SK-N-SH (cell line): ENCODE measurements around the gene ERVFRD-1. TPM values are rescaled to one million over a fixed set of nuclear protein-coding genes. Genes with fewer than 3 reads are reported as not detected.

Source experiments
- CTCF ChIA-PET: fragments of 300-600, 350-600 bp; formaldehyde crosslinking; extraction: SDS; loops from one replicate; lab custom pipeline; 2021; lab: Yijun Ruan, JAX
- POLR2A ChIA-PET: fragments of 350-600 bp; sonication (Branson Sonifier 250); formaldehyde crosslinking; extraction: SDS; loops from one replicate; lab custom pipeline; 2020; ENCODE audit warnings: antibody characterized with exemption, inconsistent platforms; lab: Yijun Ruan, JAX
- DNase-seq: peaks from one replicate; pipeline ENCODE4 v3.0.0; 2012
- H2AFZ ChIP-seq: fragments of 200-600 bp; sonication (generic); 2 replicates; pipeline ENCODE4 v1.8.1; 2016; ENCODE audit warnings: antibody characterized with exemption, mild to moderate bottlenecking, low read depth
- H3F3A ChIP-seq: fragments of 200-600 bp; sonication (generic); replicated peaks from 2 replicates; pipeline ENCODE3; 2016; ENCODE audit warnings: antibody characterized with exemption, mild to moderate bottlenecking; ENCODE audit not compliant: insufficient read depth
- H3K27ac ChIP-seq, 2 experiments: fragments of 200-500 bp in 1 of 2; fragments of 200-600 bp in 1 of 2; sonication (Bioruptor generic) in 1 of 2; sonication (generic), shearing (Covaris generic) in 1 of 2; 2 replicates each; pipeline versions ENCODE4 v1.5.1 to v1.6.1; 2014 to 2016; ENCODE audit warnings: low read depth in 2 of 2, inconsistent platforms in 1 of 2, low read length in 1 of 2, mild to moderate bottlenecking in 1 of 2, mixed read lengths in 1 of 2
- H3K27me3 ChIP-seq: fragments of 200-600 bp; sonication (generic), shearing (Covaris generic); 2 replicates; pipeline ENCODE4 v1.6.1; 2016; ENCODE audit warnings: mixed run types; ENCODE audit not compliant: insufficient read depth
- H3K36me3 ChIP-seq, 2 experiments: fragments of 200-500 bp in 1 of 2; fragments of 200-600 bp in 1 of 2; sonication (Bioruptor generic) in 1 of 2; sonication (generic) in 1 of 2; replicated peaks in 1 of 2; 2 replicates each; pipeline versions ENCODE3 to v1.5.1; 2014 to 2016; ENCODE audit warnings: low read length in 1 of 2, mild to moderate bottlenecking in 1 of 2; ENCODE audit not compliant: insufficient read depth in 2 of 2, control insufficient read depth in 1 of 2
- H3K4me1 ChIP-seq, 2 experiments: fragments of 200-500 bp in 1 of 2; fragments of 200-600 bp in 1 of 2; sonication (Bioruptor generic) in 1 of 2; sonication (generic), shearing (Covaris generic) in 1 of 2; 2 replicates each; pipeline versions ENCODE4 v1.5.1 to v1.6.1; 2014 to 2016; ENCODE audit warnings: low read depth in 1 of 2, low read length in 1 of 2, mixed run types in 1 of 2; ENCODE audit not compliant: insufficient read depth in 2 of 2, control insufficient read depth in 1 of 2
- H3K4me2 ChIP-seq: fragments of 200-600 bp; sonication (generic), shearing (Covaris generic); 2 replicates; pipeline ENCODE4 v1.6.1; 2017; ENCODE audit warnings: mixed run types
- H3K4me3 ChIP-seq, 2 experiments: fragments of 200-500 bp in 1 of 2; fragments of 200-600 bp in 1 of 2; sonication (Bioruptor generic) in 1 of 2; sonication (generic), shearing (Covaris generic) in 1 of 2; 2 replicates each; pipeline versions ENCODE4 v1.5.1 to v1.8.1; 2014 to 2016; ENCODE audit warnings: low read depth in 2 of 2, inconsistent platforms in 1 of 2, low read length in 1 of 2, mild to moderate bottlenecking in 1 of 2, mixed read lengths in 1 of 2, moderate library complexity in 1 of 2
- H3K79me2 ChIP-seq: fragments of 200-600 bp; sonication (generic); 2 replicates; pipeline ENCODE4 v1.8.1; 2017; ENCODE audit warnings: mild to moderate bottlenecking; ENCODE audit not compliant: insufficient read depth
- H3K9ac ChIP-seq: fragments of 200-600 bp; sonication (generic); 2 replicates; pipeline ENCODE4 v1.6.1; 2017; ENCODE audit warnings: mixed run types
- H3K9me2 ChIP-seq: fragments of 200-600 bp; sonication (generic); 2 replicates; pipeline ENCODE4 v1.6.1; 2017; ENCODE audit warnings: mixed run types
- H3K9me3 ChIP-seq: fragments of 200-600 bp; sonication (generic); 2 replicates; pipeline ENCODE4 v1.6.1; 2017; ENCODE audit warnings: mixed run types, mild to moderate bottlenecking, moderate library complexity
- H4K20me1 ChIP-seq: fragments of 200-600 bp; sonication (generic); 2 replicates; pipeline ENCODE4 v1.6.1; 2017; ENCODE audit warnings: mild to moderate bottlenecking, mixed run types; ENCODE audit not compliant: insufficient read depth
- ELF1 ChIP-seq: IDR thresholded peaks from 2 replicates; pipeline ENCODE4 v1.4.0; 2012
- FOXJ3 ChIP-seq: sonication (generic); formaldehyde crosslinking; IDR thresholded peaks from 2 replicates; pipeline ENCODE4 v1.5.1; 2020; ENCODE audit warnings: mild to moderate bottlenecking, missing genetic modification reagents
- FOXM1 ChIP-seq: IDR thresholded peaks from 2 replicates; pipeline ENCODE4 v1.4.0; 2012; ENCODE audit warnings: low read depth, mild to moderate bottlenecking
- GATA2 ChIP-seq: sonication (generic); formaldehyde crosslinking; IDR thresholded peaks from 2 replicates; pipeline ENCODE4 v1.5.0; 2020; ENCODE audit warnings: mild to moderate bottlenecking, missing genetic modification reagents
- IRF3 ChIP-seq: fragments of 150-350 bp; IDR thresholded peaks from 2 replicates; pipeline ENCODE4 v1.6.1; 2016; ENCODE audit warnings: mild to moderate bottlenecking, low read depth, low read length
- MAX ChIP-seq: IDR thresholded peaks from 2 replicates; pipeline ENCODE4 v1.4.0; 2012; ENCODE audit warnings: low read depth
- MEF2A ChIP-seq: IDR thresholded peaks from 2 replicates; pipeline ENCODE4 v1.4.0; 2012; ENCODE audit warnings: low read depth, borderline replicate concordance
- PBX3 ChIP-seq: IDR thresholded peaks from 2 replicates; pipeline ENCODE4; 2012
- RAD21 ChIP-seq: IDR thresholded peaks from 2 replicates; pipeline ENCODE4 v1.6.1; 2012; ENCODE audit warnings: mild to moderate bottlenecking, low read length
- RFX5 ChIP-seq: IDR thresholded peaks from 2 replicates; pipeline ENCODE4 v1.6.1; 2012; ENCODE audit warnings: mild to moderate bottlenecking, improper control_type of control experiment, low read length
- TCF12 ChIP-seq: IDR thresholded peaks from 2 replicates; pipeline ENCODE4 v1.4.0; 2012
- USF1 ChIP-seq: IDR thresholded peaks from 2 replicates; pipeline ENCODE4 v1.4.0; 2012; ENCODE audit warnings: low read depth, borderline replicate concordance
- WGBS: methylation state at CpG from one replicate; pipeline ENCODE4 v1.1.6; 2017; ENCODE audit warnings: low lambda C conversion rate; 5-methylcytosine and 5-hydroxymethylcytosine counted together
- polyA plus RNA-seq, 3 experiments: library from polyadenylated mRNA; depleted of rRNA; stranded (reverse); fragments of >200 nt; gene quantifications; 2 replicates each; pipeline ENCODE4 v1.2.3, GENCODE V29; 2012

Gene ERVFRD-1
- polyA plus RNA-seq, 1 of the 3 experiments (the other 2 are of a cell fraction) = not detected

GRCh38 chr6:11113038-11113437 is 1.5 kb upstream of the ERVFRD-1 start:
- no peaks in the 10 kb centered on the region for H3K9me3 ChIP-seq
- H3K9me2 ChIP-seq = no peaks in the 10 kb centered on the region
- H3K4me2 ChIP-seq = no peak overlapping the region
- peaks cover 0 to 6% of the 10 kb centered on the region in 2 experiments; a peak in 1 of 4 replicates for H3K4me1 ChIP-seq
- H3K9ac ChIP-seq = no peak overlapping the region
- H2AFZ ChIP-seq = no peak overlapping the region
- no peak for DNase-seq
- peaks cover 0 to 3% of the 10 kb centered on the region in 2 experiments for H3K36me3 ChIP-seq
- H3K27me3 ChIP-seq = no peaks in the 10 kb centered on the region
- POLR2A ChIA-PET = no interaction called here
- no peak for TF ChIP-seq RFX5
- no peak for TF ChIP-seq ELF1
- no peak for TF ChIP-seq FOXJ3 (CRISPR knock-in tag)
- TF ChIP-seq MEF2A = no peak
- no peak for TF ChIP-seq IRF3
- no peak for TF ChIP-seq MAX
- TF ChIP-seq FOXM1 = no peak
- H3K27ac ChIP-seq = no peak overlapping the region
- 0 out of 2 replicates have a peak, but pooled peaks cover 9% of the 10 kb centered on the region for H4K20me1 ChIP-seq
- CTCF ChIA-PET = interaction anchor here (0.8 kb wide), 1 partner anchor 16 kb away, joined by 3 read pairs; no protein-coding TSS in a partner anchor
- H3F3A ChIP-seq = no peaks in the 10 kb centered on the region
- H3K79me2 ChIP-seq = peaks cover 77% of the 10 kb centered on the region
- no peak overlapping the region for H3K4me3 ChIP-seq
- 97% methylated on average over 4 of the region's 4 CpGs for WGBS

GRCh38 chr6:11111769-11112437 is 378 bp upstream of the ERVFRD-1 start:
- no peak for DNase-seq
- H3K4me2 ChIP-seq = no peak overlapping the region
- no peak overlapping the region for H3K27ac ChIP-seq
- H3K9ac ChIP-seq = no peak overlapping the region
- H3K4me1 ChIP-seq = peaks cover 0 to 6% of the 10 kb centered on the region in 2 experiments; a peak in 1 of 4 replicates
- H3K27me3 ChIP-seq = no peaks in the 10 kb centered on the region
- CTCF ChIA-PET = interaction anchor here (1.2 kb wide), 1 partner anchor 43 kb away, joined by 4 read pairs; no protein-coding TSS in a partner anchor
- no peaks in the 10 kb centered on the region for H3K9me3 ChIP-seq
- H2AFZ ChIP-seq = no peak overlapping the region
- POLR2A ChIA-PET = interaction anchor here (0.6 kb wide), 1 partner anchor 41 kb away, joined by 3 read pairs; no protein-coding TSS in a partner anchor
- WGBS = 95% methylated on average over 9 of the region's 9 CpGs
- TF ChIP-seq TCF12 (no peak), GATA2 (CRISPR knock-in tag) (no peak), USF1 (no peak), RAD21 (no peak), IRF3 (no peak), PBX3 (no peak)
- H3F3A ChIP-seq = no peaks in the 10 kb centered on the region
- H3K9me2 ChIP-seq = no peaks in the 10 kb centered on the region
- H3K4me3 ChIP-seq = no peak overlapping the region
- H3K79me2 ChIP-seq = peaks cover 79% of the 10 kb centered on the region
- H3K36me3 ChIP-seq = peaks cover 0 to 3% of the 10 kb centered on the region in 2 experiments
- 0 out of 2 replicates have a peak, but pooled peaks cover 9% of the 10 kb centered on the region for H4K20me1 ChIP-seq
